ENCODE measurements around the gene ATP11B.

Gene ATP11B

GRCh38 chr3:182912474-182912873 is 119.2 kb downstream of the ATP11B start:
- DNase-seq, result no peak

- DNase-seq, result no peak
Observed at GRCh38 chr3:182913889-182914288, 120.6 kb downstream of the ATP11B start.

GRCh38 chr3:182914341-182914740 is 121.0 kb downstream of the ATP11B start:
- no peak for DNase-seq

GRCh38 chr3:182917134-182917533 is 123.8 kb downstream of the ATP11B start:
- DNase-seq, result no peak

- no peak for DNase-seq
Observed at GRCh38 chr3:182919866-182920357, 126.6 kb downstream of the ATP11B start.

- no peak for DNase-seq
Observed at GRCh38 chr3:182920515-182921084, 127.3 kb downstream of the ATP11B start.

- no peak for DNase-seq
Observed at GRCh38 chr3:182921665-182922355, 128.5 kb downstream of the ATP11B start.

GRCh38 chr3:182925330-182925943 is 132.1 kb downstream of the ATP11B start:
- DNase-seq, result peak; percentile 75 to 86 (median 76)

- peak in 2 of 3 donors; percentile 31 to 41 for DNase-seq
Observed at GRCh38 chr3:182925944-182926337, 132.6 kb downstream of the ATP11B start.

GRCh38 chr3:182935803-182936202 is 142.5 kb downstream of the ATP11B start:
- no peak for DNase-seq

- DNase-seq, result no peak
Observed at GRCh38 chr3:182936239-182936917, 143.1 kb downstream of the ATP11B start.

- peak; percentile 13 to 70 (median 67) for DNase-seq
Observed at GRCh38 chr3:182936918-182937285, 143.6 kb downstream of the ATP11B start.

GRCh38 chr3:182937293-182938051 is 144.2 kb downstream of the ATP11B start:
- no peak for DNase-seq

GRCh38 chr3:182940266-182940808 is 147.0 kb downstream of the ATP11B start:
- DNase-seq, result no peak

- no peak for DNase-seq
Observed at GRCh38 chr3:182941719-182942118, 148.4 kb downstream of the ATP11B start.

GRCh38 chr3:182947888-182948287 is 154.6 kb downstream of the ATP11B start:
- peak; percentile 19 to 41 (median 23) for DNase-seq

- peak in 1 of 3 donors; percentile 12 for DNase-seq
Observed at GRCh38 chr3:182948305-182948704, 155.0 kb downstream of the ATP11B start.

GRCh38 chr3:182949688-182950087 is 156.4 kb downstream of the ATP11B start:
- DNase-seq, result no peak

GRCh38 chr3:182954553-182955235 is 161.4 kb downstream of the ATP11B start:
- peak in 2 of 3 donors; percentile 68 to 74 for DNase-seq

- DNase-seq, result no peak
Observed at GRCh38 chr3:182957226-182957625, 163.9 kb downstream of the ATP11B start.

GRCh38 chr3:182957676-182958266 is 164.5 kb downstream of the ATP11B start:
- DNase-seq, result no peak
